ENCODE measurements around the gene DLEC1.

The DLEC1 gene

GRCh38 chr3:38099518-38099917 is 60.5 kb downstream of the DLEC1 start:
- TF ChIP-seq, protein P1, sequence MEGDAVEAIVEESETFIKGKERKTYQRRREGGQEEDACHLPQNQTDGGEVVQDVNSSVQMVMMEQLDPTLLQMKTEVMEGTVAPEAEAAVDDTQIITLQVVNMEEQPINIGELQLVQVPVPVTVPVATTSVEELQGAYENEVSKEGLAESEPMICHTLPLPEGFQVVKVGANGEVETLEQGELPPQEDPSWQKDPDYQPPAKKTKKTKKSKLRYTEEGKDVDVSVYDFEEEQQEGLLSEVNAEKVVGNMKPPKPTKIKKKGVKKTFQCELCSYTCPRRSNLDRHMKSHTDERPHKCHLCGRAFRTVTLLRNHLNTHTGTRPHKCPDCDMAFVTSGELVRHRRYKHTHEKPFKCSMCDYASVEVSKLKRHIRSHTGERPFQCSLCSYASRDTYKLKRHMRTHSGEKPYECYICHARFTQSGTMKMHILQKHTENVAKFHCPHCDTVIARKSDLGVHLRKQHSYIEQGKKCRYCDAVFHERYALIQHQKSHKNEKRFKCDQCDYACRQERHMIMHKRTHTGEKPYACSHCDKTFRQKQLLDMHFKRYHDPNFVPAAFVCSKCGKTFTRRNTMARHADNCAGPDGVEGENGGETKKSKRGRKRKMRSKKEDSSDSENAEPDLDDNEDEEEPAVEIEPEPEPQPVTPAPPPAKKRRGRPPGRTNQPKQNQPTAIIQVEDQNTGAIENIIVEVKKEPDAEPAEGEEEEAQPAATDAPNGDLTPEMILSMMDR (conservative IDR thresholded peaks at IDR 0.05; ENCODE audit: control insufficient read depth, insufficient read depth, low read depth, low read length), result no peak
- DNase-seq (ENCODE audit: low read depth), result no peak
- no peak overlapping the region for H3K4me3 ChIP-seq (ENCODE audit: control insufficient read depth, low read depth, low read length)

GRCh38 chr3:38100498-38100897 is 61.5 kb downstream of the DLEC1 start:
- H3K4me3 ChIP-seq (ENCODE audit: control insufficient read depth, low read depth, low read length), result no peak overlapping the region
- TF ChIP-seq, protein P1 (conservative IDR thresholded peaks at IDR 0.05; ENCODE audit: control insufficient read depth, insufficient read depth, low read depth, low read length), result no peak
- no peak for DNase-seq (ENCODE audit: low read depth)

DNA sequence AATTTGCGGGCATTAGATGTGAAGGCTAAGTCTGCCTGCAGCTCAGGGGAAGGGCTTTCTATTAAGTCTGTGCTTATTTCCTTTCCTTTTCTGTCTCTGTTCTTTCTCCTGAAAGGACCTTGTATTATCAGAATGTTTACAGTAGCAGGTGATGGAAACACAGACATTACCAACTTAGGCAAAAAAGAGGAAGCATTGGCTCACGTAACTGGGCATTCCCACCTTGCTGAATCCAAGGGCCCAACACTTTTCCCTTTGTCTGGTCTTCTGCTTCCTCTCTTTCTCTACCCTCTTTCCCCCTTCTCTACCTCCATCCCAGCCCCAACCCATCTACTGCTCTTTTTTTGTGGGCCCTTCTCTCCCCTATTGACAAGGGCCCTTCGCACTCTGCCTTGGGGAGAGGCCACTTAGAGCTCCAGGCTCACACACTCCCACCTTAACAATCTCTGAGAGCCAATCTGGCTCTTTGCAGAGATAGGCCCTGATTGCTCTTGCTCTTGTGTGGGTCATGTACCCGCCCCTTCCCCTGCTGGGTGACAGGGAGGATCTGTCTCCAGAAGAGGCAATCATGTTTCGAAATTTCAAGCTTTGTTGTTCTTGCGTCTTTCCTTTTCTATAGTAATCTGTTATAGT is 62.9 kb downstream of the DLEC1 start:
- no peak for DNase-seq (ENCODE audit: low read depth)
- TF ChIP-seq, protein P1 (conservative IDR thresholded peaks at IDR 0.05; ENCODE audit: control insufficient read depth, insufficient read depth, low read depth, low read length), result no peak
- H3K4me3 ChIP-seq (ENCODE audit: control insufficient read depth, low read depth, low read length), result no peak overlapping the region

DNA sequence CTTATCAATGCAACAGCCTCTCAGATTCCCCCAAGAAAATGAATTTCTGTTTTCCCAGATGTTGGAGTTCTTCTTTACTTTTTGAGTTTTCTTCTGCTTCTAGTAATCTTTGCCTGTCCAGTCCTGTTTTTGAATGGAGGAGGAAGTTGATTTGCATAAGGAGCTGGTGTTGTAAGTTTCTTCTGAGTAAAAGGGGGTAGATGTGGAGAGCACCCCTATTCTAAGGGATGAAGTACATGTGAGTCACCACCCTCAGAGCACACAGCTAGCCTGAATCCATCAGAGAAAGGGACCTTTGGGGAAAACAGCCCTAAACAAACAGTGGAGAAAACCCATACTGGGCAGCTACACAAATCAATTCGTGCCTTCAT is 63.4 kb downstream of the DLEC1 start:
- DNase-seq (ENCODE audit: low read depth), result no peak
- H3K4me3 ChIP-seq (ENCODE audit: control insufficient read depth, low read depth, low read length), result no peak overlapping the region
- TF ChIP-seq, protein P1 (conservative IDR thresholded peaks at IDR 0.05; ENCODE audit: control insufficient read depth, insufficient read depth, low read depth, low read length), result no peak

GRCh38 chr3:38105525-38105924 is 66.5 kb downstream of the DLEC1 start:
- TF ChIP-seq, protein P1 (conservative IDR thresholded peaks at IDR 0.05; ENCODE audit: control insufficient read depth, insufficient read depth, low read depth, low read length), result no peak
- no peak overlapping the region for H3K4me3 ChIP-seq (ENCODE audit: control insufficient read depth, low read depth, low read length)
- no peak for DNase-seq (ENCODE audit: low read depth)

DNA sequence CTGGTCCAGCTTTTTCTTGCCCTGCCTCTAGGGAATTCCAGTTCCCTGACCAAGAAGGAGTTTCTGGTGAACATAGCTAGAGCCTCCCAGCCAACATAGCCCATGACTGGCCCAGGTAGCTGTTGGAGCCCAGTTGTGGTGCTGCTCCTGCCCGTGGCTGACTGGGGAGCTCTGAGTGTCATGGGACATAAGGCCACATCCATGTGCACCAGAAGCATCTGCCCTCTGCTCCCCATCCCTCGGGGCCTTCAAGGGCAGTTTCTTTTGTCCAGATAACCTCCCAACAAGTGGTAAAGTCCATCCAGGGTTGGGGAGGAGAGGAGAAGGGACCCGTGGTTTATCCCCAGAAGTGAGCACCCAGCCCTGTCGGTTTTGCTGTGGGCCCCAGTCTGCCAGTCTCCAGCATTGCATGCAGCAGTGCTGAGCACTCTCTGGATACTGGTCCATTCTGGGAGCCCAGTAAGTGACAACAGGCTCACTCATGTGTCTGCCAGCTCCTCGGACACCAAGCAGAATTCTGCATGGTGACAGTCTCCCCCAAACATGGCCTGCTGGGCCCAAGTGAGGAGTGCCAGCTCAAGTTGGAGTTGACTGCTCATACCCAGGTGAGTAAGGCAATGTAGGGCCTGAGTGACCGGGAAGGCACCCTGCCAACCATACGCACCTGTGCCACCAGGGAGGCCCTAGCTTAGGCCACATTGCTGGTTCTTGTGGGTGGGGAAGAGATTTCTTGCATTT is 69.1 kb downstream of the DLEC1 start:
- H3K4me3 ChIP-seq (ENCODE audit: control insufficient read depth, low read depth, low read length), result no peak overlapping the region
- TF ChIP-seq, protein P1 (conservative IDR thresholded peaks at IDR 0.05; ENCODE audit: control insufficient read depth, insufficient read depth, low read depth, low read length), result no peak

More for the DNA sequence above, 69.1 kb downstream of the DLEC1 start:
- DNase-seq (ENCODE audit: low read depth), result no peak

Measured in fibroblast of mammary gland (primary cell).